Lower leg skin (tissue), 3 donors: ENCODE results near the gene PRLH.

Source experiments
- CTCF ChIP-seq, 3 donors: fragments of 450-650 bp; IDR thresholded peaks; one replicate each; pipeline ENCODE4 v1.5.1; 2016; ENCODE audit warnings: antibody characterized with exemption in 3 of 3, mild to moderate bottlenecking in 3 of 3, moderate library complexity in 2 of 3
- POLR2A ChIP-seq, 2 donors: fragments of 450-650 bp; IDR thresholded peaks; one replicate each; pipeline ENCODE4 v1.6.1; 2016 to 2017; ENCODE audit warnings: antibody characterized with exemption in 2 of 2, mild to moderate bottlenecking in 1 of 2, moderate library complexity in 1 of 2

GRCh38 chr2:237567276-237568029 is 1.1 kb downstream of the PRLH start:
- TF ChIP-seq CTCF (IDR thresholded peaks at IDR 0.05) = no peak
- TF ChIP-seq POLR2A (IDR thresholded peaks at IDR 0.05) = no peak
